Endothelial cell of hepatic sinusoid (primary cell): ENCODE results near the gene FAR1.

Experiments used
- in situ Hi-C: cut with HindIII; loops from 2 replicates; pipeline ENCODE4 v1.10.0; 2017; ENCODE audit warnings: low sequenced_read_pairs

FAR1 gene

GRCh38 chr11:13669544-13670488 is 1.3 kb downstream of the FAR1 start:
- in situ Hi-C loops = loop anchor here (5.0 kb wide), 1 partner anchor 42 kb away; no protein-coding TSS in a partner anchor

- in situ Hi-C loops = loop anchor here (5.0 kb wide), 1 partner anchor 40 kb away; no protein-coding TSS in a partner anchor
Measured at GRCh38 chr11:13672576-13673210, 4.2 kb downstream of the FAR1 start.

- in situ Hi-C loops = loop anchor here (5.0 kb wide), 1 partner anchor 37 kb away; no protein-coding TSS in a partner anchor
Measured at GRCh38 chr11:13674799-13675509, 6.5 kb downstream of the FAR1 start.

GRCh38 chr11:13676576-13676975 is 8.1 kb downstream of the FAR1 start:
- in situ Hi-C loops = no loop called here

GRCh38 chr11:13679768-13680167 is 11.3 kb downstream of the FAR1 start:
- in situ Hi-C loops = no loop called here

- in situ Hi-C loops = no loop called here
Measured at GRCh38 chr11:13680501-13681264, 12.2 kb downstream of the FAR1 start.

GRCh38 chr11:13681446-13681845 is 13.0 kb downstream of the FAR1 start:
- in situ Hi-C loops = no loop called here

- in situ Hi-C loops = no loop called here
Measured at GRCh38 chr11:13682212-13682611, 13.7 kb downstream of the FAR1 start.

- in situ Hi-C loops = no loop called here
Measured at GRCh38 chr11:13685461-13686108, 17.1 kb downstream of the FAR1 start.

GRCh38 chr11:13686776-13687175 is 18.3 kb downstream of the FAR1 start:
- in situ Hi-C loops = no loop called here

- in situ Hi-C loops = no loop called here
Measured at GRCh38 chr11:13687271-13687670, 18.8 kb downstream of the FAR1 start.

- in situ Hi-C loops = no loop called here
Measured at GRCh38 chr11:13691286-13691899, 22.9 kb downstream of the FAR1 start.

GRCh38 chr11:13692172-13692571 is 23.7 kb downstream of the FAR1 start:
- in situ Hi-C loops = no loop called here

GRCh38 chr11:13694115-13694514 is 25.6 kb downstream of the FAR1 start:
- in situ Hi-C loops = no loop called here

- in situ Hi-C loops = no loop called here
Measured at GRCh38 chr11:13695886-13696285, 27.4 kb downstream of the FAR1 start.

- in situ Hi-C loops = no loop called here
Measured at GRCh38 chr11:13697710-13698109, 29.2 kb downstream of the FAR1 start.

GRCh38 chr11:13698132-13698531 is 29.7 kb downstream of the FAR1 start:
- in situ Hi-C loops = no loop called here

- in situ Hi-C loops = no loop called here
Measured at GRCh38 chr11:13699041-13699440, 30.6 kb downstream of the FAR1 start.

GRCh38 chr11:13699870-13700269 is 31.4 kb downstream of the FAR1 start:
- in situ Hi-C loops = no loop called here

- in situ Hi-C loops = no loop called here
Measured at GRCh38 chr11:13701506-13701905, 33.0 kb downstream of the FAR1 start.
